AG08395 (cell line): Measurements from ENCODE around the gene NUS1.
"Not testable (repeated sequence)": the region's sequence is repeated elsewhere in the genome, so short reads cannot be mapped to it uniquely, and the experiment has no call there.

ENCODE experiments used
- DNase-seq: peaks from one replicate; pipeline ENCODE4 v3.0.0; 2012; ENCODE audit warnings: mixed read lengths, low spot score

Gene NUS1

GRCh38 chr6:117711369-117711768 is 36.1 kb downstream of the NUS1 start:
- DNase-seq = no peak

GRCh38 chr6:117718895-117719294 is 43.6 kb downstream of the NUS1 start:
- DNase-seq = no peak

GRCh38 chr6:117721520-117721919 is 46.3 kb downstream of the NUS1 start:
- DNase-seq = not testable (repeated sequence)

- DNase-seq = no peak
Observed at GRCh38 chr6:117728626-117729025, 53.4 kb downstream of the NUS1 start.

GRCh38 chr6:117729613-117730012 is 54.3 kb downstream of the NUS1 start:
- no peak for DNase-seq

GRCh38 chr6:117733341-117733740 is 58.1 kb downstream of the NUS1 start:
- no peak for DNase-seq

GRCh38 chr6:117739869-117740268 is 64.6 kb downstream of the NUS1 start:
- no peak for DNase-seq

- DNase-seq = no peak
Observed at GRCh38 chr6:117740605-117741004, 65.3 kb downstream of the NUS1 start.

- DNase-seq = not testable (repeated sequence)
Observed at GRCh38 chr6:117750675-117751074, 75.4 kb downstream of the NUS1 start.
